Measurements from ENCODE around the gene BTBD7. TPM values are rescaled to one million over a fixed set of nuclear protein-coding genes. Genes with fewer than 3 reads are reported as not detected.

The BTBD7 gene
- total RNA-seq, 1 donor from 2014 or later, result 65.5 TPM

- no peak for DNase-seq (ENCODE audit: low spot score, unreplicated experiment)
- TF ChIP-seq CTCF (IDR thresholded peaks at IDR 0.05; ENCODE audit: unreplicated experiment), result no peak
- Mint-ChIP-seq H3K4me3 (ENCODE audit: low read depth) (no peak overlapping the region), H3K4me1 (ENCODE audit: low read depth) (peaks cover 26% of the 10 kb centered on the region), H3K36me3 (ENCODE audit: insufficient read depth) (peaks cover 6% of the 10 kb centered on the region), H3K27me3 (no peaks in the 10 kb centered on the region), H3K9me3 (ENCODE audit: low read depth) (no peaks in the 10 kb centered on the region), H3K27ac (peak overlapping the region; percentile 89)
Measured at GRCh38 chr14:93276031-93276716, 56.7 kb downstream of the BTBD7 start.

- H3K4me3 Mint-ChIP-seq (ENCODE audit: low read depth), result no peak overlapping the region
- no peak overlapping the region for H3K27ac Mint-ChIP-seq
- no peak for DNase-seq (ENCODE audit: low spot score, unreplicated experiment)
- no peak for TF ChIP-seq CTCF (IDR thresholded peaks at IDR 0.05; ENCODE audit: unreplicated experiment)
- H3K9me3 Mint-ChIP-seq (ENCODE audit: low read depth), result no peaks in the 10 kb centered on the region
- H3K36me3 Mint-ChIP-seq (ENCODE audit: insufficient read depth), result peaks cover 6% of the 10 kb centered on the region
- peaks cover 28% of the 10 kb centered on the region for H3K4me1 Mint-ChIP-seq (ENCODE audit: low read depth)
- no peaks in the 10 kb centered on the region for H3K27me3 Mint-ChIP-seq
Measured at GRCh38 chr14:93274055-93274806, 58.6 kb downstream of the BTBD7 start.

GRCh38 chr14:93271111-93271510, 61.7 kb downstream of the BTBD7 start:
- H3K27me3 Mint-ChIP-seq, result no peaks in the 10 kb centered on the region
- no peak overlapping the region for H3K4me3 Mint-ChIP-seq (ENCODE audit: low read depth)
- no peaks in the 10 kb centered on the region for H3K9me3 Mint-ChIP-seq (ENCODE audit: low read depth)
- H3K4me1 Mint-ChIP-seq (ENCODE audit: low read depth), result peaks cover 27% of the 10 kb centered on the region
- DNase-seq (ENCODE audit: low spot score, unreplicated experiment), result no peak
- TF ChIP-seq CTCF (IDR thresholded peaks at IDR 0.05; ENCODE audit: unreplicated experiment), result no peak
- H3K36me3 Mint-ChIP-seq (ENCODE audit: insufficient read depth), result peaks cover 6% of the 10 kb centered on the region
- no peak overlapping the region for H3K27ac Mint-ChIP-seq

GRCh38 chr14:93269341-93270068, 63.3 kb downstream of the BTBD7 start:
- no peak for DNase-seq (ENCODE audit: low spot score, unreplicated experiment)
- peaks cover 23% of the 10 kb centered on the region for H3K4me1 Mint-ChIP-seq (ENCODE audit: low read depth)
- TF ChIP-seq CTCF (IDR thresholded peaks at IDR 0.05; ENCODE audit: unreplicated experiment), result no peak
- no peak overlapping the region for H3K27ac Mint-ChIP-seq
- H3K9me3 Mint-ChIP-seq (ENCODE audit: low read depth), result no peaks in the 10 kb centered on the region
- no peak overlapping the region for H3K4me3 Mint-ChIP-seq (ENCODE audit: low read depth)
- no peaks in the 10 kb centered on the region for H3K27me3 Mint-ChIP-seq
- H3K36me3 Mint-ChIP-seq (ENCODE audit: insufficient read depth), result peaks cover 7% of the 10 kb centered on the region

- TF ChIP-seq CTCF (IDR thresholded peaks at IDR 0.05; ENCODE audit: unreplicated experiment), result no peak
- Mint-ChIP-seq H3K27me3 (no peaks in the 10 kb centered on the region), H3K4me3 (ENCODE audit: low read depth) (no peak overlapping the region), H3K27ac (no peak overlapping the region), H3K4me1 (ENCODE audit: low read depth) (peaks cover 23% of the 10 kb centered on the region), H3K9me3 (ENCODE audit: low read depth) (no peaks in the 10 kb centered on the region), H3K36me3 (ENCODE audit: insufficient read depth) (peaks cover 7% of the 10 kb centered on the region)
- no peak for DNase-seq (ENCODE audit: low spot score, unreplicated experiment)
Measured at GRCh38 chr14:93268406-93268805, 64.4 kb downstream of the BTBD7 start.
